Stimulated activated CD4-positive, alpha-beta T cell treated with anti-CD3 and anti-CD28 coated beads, Interleukin-1b, Interleukin-23, amount 100 ng/mL, for 48 hours (primary cell): ENCODE data around the gene ASAP3.

Source experiments
- DNase-seq: peaks from one replicate; pipeline ENCODE4 v3.0.0-alpha.2; 2020

Gene ASAP3

DNA sequence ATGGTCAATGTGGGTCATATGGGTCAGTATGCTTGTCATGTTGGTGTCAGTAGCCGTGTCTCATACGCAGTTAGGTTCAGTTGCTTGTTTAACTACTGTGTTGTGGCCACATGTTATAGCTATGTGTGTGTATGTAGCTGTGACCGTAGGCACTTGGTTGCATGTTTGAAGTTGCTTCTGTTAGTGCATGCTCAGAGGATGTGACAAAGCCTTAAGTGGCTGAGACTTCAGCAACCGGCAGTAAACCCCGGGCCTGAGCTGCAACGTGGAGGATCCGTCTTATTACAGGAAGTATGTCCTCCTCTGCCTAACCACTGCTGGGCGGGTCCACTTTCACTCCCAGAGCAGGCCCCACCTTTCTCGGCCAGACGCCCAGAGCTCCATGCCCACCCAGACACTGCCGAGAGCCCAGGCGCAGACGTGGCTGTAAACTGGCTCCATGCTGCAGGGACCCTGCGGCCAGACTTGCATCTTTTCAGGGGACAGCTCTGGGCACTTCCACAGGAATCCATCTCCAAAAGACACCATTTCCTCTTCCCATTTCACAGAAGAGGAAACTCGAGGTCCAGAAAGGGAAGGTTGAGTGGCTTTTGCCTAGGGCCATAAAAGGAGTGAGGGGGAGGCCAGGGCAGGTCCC lies 61.6 kb downstream of the ASAP3 start:
- peak; percentile 47 for DNase-seq

DNA sequence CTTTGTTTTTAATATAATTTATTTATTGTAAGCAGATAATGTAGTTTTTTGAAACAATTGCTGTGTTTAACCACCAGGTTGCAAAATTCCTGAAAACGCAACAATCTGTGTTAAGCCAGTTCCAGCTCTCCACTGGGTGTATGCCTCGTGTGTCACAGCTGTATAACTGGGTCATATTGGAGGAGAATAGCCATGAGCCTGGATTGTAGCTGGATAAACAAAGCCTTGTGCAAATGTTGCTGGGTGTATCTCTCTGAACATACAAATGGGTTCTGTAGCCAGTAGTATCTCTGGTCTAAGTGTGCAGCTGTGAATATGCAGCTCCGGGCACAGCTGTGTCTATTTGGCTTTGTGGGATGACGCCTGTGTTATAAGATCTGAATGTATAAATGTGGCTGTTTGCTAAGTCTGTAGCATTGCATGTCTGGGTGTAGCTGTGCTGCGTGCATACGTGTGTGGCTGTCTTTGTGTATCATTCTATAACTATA lies 62.2 kb downstream of the ASAP3 start:
- DNase-seq: no peak

DNA sequence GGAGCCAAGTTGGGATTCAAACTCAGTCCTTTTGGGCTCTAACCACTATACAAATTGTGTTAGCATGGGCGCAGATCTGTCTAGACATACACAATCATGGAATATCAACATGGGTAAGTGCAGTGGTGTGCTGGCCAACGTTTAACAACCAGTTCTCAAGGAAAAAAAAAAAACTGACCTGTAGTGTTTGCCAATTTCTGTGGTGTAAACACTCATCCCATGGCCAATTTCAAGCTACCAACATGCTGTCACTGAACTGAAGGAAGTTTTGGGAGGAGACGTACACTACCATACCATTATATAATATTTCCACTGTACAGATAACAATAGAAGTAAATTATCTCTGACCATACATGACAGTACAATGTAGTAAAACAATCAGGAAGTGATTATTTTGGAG lies 62.6 kb downstream of the ASAP3 start:
- DNase-seq: no peak

DNA sequence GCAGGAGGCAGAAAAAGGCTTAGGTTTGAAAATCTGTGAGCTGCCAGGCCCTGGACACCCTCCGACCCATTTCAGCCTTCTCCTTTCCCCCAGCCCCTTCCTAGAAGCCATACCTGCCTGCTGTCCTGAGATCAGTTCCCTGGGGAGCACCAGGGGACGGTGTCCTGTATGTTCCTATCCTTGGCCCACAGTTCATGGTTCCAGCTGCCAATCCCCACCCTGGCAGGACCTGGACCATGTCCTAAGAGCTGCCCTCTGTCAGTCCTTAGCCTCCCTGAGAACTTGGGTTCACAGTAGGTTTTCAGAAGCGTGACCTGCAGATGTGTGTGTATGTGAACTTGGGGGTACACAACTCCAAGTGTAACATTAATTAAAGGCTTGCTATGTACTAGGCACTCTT lies 63.2 kb downstream of the ASAP3 start:
- no peak for DNase-seq

DNA sequence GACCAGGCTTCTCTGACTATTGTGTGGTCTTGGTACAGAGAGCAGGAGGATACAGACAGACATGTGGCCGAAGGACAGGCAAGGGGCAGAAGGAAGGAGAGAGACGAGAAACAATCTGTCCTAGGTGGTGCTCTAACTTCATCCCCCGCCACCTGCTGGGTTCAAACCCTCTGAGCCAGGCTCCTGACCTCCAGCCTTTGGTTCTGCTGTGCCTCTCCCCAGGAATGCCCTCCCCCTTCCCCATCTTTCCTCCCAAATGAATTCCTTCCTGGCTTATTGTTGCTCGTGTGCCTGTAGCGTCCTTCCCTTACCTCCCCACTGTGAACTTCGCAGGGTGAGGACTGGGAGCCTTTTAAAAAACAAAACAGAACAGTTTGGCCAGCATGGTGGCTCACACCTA lies 64.8 kb downstream of the ASAP3 start:
- DNase-seq: no peak

DNA sequence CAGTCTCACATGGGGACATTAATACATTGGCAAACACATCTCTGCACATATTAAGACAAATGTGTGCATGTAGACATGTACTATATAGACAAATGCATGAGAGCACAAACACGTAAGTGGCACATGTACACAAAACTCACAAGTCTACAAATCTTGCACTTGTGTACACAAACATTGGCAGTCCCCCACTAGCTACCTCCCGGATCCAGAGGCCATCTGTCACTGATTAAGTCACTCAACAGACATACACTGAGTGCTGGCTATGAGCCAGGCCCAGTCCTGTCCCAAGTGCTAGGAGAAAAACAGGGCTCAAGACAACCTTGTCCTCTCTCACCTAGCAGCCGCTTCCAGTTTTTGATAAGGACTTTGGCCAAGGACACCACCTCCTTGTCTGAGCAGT lies 66.4 kb downstream of the ASAP3 start:
- DNase-seq: no peak

DNA sequence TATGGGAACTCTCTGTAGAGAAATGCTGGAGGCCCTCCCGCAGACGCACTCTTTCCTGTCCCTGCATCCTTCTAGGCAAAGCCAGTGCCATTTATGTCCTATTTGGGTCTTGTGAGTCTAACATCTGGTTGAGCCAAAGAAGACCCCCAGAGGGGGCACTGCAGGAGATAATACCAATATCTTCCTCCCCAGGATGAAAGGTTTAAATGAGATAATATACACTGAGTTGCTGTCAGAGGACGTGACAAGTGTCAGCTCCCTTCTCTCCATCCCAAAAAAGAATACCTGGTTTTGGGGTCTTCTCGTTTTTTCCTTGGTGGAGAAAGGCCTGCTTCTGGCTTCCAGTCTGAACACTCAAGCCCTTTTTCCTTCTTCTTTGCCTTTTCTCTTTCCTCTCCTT lies 67.0 kb downstream of the ASAP3 start:
- DNase-seq: no peak

DNA sequence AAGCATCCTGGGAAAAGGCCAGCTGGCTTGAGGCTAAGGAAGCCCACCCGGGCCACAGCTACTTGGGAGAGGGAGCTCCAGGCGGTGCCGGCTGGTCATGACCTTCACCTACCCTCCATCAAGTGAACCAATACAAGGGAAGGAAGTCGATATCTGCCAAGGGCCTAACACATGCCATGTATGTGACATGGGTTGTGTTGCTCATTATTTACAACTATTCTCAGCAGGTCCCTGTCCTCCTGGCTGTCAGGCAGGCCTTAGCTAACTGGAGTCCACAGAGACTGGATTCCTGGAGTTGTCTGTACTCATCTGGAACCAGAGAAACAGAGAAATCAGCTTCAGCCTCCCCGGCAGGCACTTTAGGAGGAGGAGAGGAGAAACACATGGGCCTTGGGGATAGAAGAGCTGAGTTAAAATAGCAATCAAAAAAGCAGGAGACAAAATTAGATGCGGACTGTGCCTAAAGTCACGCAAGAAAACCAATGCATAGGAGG lies 75.1 kb downstream of the ASAP3 start:
- no peak for DNase-seq

DNA sequence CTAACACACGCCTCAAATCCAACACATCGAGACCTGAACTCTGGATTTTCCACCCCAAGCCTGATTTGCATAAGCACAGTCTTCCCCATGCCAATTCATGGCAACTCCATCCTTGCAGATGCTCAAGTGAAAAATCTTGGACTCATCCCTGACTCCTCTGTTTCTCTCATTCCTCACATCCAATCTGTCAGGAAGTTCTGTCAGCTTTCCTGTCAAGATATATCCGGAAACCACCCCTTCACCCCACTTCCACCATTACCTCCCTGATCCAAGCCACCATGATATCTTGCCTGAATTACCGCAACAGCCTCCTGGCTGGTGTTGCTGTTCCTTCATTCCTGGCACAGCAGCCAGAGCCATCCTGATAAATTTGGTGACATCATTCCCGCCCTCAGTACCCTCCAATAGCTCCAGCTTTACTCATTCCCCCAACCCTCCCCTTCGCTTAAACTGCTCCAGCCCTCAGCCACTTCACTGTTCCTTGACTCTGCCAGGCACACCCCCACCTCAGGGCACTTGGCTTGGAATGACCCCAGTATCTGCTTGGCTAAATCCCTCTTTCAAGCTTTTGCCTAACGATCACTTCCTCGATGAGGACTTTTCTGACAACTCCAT lies 76.9 kb downstream of the ASAP3 start:
- DNase-seq: no peak

DNA sequence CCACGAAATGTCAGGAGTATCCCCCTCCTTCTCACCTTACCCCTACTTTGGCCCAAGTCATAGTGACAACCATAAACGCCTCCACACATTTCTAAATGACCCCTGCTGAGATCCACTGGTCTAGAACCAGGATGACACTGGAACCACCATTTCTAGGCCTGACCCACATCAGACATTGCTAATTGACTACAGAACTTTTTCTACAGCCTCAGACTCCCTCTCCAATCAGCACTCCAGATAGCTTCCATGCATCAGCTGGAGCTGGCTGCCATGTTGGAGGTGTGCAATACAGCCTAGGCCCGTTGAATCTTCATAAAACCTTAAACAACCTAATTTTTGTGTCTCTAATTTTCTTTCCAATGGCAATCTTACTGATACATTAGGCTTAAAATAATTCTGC lies 78.0 kb downstream of the ASAP3 start:
- DNase-seq: no peak

DNA sequence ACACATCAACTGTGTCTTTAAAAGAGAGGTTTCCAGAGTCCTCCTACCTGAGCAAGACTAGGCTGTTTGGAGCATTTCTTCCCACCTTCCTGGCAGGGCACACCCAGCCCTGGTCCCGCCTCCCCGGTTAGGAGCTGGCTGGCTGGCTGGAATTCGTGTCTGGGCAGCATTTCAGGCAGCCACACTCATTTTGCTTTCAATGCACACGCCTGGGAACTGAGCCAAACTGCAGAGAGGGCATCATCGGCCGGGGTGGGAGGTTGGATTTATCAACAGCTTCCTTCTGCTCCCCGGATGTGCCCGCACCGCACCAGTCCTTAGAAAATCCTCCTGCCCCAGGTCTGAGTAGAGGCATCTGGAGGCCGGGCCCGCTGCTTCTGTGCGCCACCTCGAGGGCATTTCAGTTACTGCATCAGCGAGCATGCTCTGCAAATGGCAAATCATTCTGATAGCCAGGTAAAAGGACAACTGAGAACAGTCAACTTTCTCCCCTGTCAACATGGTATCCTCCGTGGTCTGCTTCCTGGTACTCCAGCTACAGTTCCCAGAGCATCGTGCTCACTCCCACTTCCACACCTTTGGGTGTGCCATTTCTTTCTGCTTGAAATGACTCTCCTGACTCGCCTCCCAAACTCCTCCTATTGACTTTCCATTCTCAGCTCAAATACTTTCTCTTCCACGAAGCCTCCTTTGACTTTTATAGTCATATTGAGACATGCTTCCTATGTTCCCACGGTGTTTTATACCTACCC lies 80.1 kb downstream of the ASAP3 start:
- peak; percentile 86 for DNase-seq

DNA sequence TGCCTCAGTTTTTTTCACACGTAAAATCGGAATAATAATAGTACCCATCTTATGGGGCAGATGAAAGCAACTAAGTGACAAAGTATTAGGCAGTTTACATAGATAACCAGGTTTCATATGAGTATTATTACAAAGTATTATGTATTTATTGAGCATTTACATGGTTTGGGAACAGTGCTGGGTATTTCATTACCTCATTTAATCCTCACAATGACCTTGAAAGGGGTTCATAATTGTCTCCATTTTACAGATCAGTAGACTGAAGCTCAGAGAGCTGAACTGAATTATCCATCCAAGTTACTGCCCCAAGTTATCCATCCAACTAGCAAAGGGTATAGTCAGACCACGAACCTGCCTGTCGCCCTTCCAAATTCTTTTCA lies 80.6 kb downstream of the ASAP3 start:
- no peak for DNase-seq

DNA sequence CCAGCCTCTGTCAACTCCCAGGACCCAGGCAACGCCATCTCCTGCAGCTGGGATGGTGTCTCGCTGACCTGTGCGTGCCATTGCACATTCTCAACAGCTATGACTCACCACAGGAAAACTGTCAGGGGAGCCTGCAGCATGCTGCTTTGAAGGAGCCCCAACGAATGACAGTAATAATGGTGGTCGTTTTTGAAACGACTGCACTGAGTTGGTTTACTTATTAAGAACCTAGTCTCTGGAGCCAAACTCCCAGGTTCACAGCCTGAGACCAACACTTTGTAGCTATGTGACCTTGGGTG lies 81.0 kb downstream of the ASAP3 start:
- DNase-seq: no peak

DNA sequence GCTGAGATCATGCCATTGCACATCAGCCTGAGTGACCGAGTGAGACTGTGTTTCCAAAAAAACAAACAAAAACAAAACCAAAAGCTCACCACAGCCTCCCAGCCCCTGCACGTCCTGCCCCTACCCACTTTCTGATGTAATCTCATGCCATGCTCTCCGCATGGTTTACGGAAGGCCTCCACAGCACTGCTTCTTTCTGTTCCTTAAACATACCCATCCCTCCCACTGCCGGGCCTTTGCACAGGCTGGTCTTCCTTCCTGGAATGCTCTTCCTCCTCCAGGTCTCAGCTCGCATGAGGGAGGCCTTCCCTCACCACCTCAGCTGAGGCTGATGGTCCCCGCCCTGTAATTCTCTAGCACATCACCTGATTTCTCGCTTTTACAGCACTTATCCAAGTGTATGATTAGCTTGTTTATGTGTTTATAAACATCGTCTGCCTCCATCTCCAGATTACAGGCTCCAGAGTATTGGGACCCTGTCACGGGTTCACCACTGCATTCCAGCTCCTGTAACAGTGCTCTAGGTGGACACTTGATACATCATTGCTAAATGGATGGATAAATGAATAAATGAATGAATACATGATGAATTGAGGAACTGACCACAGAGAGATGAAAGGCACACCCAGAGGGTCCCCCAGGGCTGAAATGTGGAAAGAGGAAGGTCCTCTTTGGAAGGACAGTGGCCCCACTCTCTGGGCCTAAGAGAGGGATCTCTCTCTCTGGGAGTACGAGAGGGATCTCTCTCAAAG lies 81.5 kb downstream of the ASAP3 start:
- DNase-seq: no peak

DNA sequence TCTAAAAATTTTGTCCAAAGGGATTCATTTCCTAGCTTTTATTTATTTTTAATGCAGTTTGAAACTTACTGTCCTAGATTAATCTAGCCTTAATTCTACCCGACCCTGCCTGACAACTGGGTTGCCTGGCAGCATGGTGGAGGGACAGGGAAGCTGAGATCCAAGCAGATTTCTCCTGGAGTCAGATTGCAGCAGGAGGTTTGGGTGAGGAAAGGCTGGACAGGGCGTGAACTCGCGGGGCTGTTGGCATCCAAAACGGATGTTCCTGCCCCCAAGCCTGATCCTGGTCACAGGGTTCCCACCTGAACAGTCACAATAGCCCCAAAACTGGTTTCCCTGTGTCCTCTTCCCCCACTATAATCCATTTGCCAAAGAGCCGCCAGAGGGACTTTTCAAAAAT lies 82.7 kb downstream of the ASAP3 start:
- no peak for DNase-seq

DNA sequence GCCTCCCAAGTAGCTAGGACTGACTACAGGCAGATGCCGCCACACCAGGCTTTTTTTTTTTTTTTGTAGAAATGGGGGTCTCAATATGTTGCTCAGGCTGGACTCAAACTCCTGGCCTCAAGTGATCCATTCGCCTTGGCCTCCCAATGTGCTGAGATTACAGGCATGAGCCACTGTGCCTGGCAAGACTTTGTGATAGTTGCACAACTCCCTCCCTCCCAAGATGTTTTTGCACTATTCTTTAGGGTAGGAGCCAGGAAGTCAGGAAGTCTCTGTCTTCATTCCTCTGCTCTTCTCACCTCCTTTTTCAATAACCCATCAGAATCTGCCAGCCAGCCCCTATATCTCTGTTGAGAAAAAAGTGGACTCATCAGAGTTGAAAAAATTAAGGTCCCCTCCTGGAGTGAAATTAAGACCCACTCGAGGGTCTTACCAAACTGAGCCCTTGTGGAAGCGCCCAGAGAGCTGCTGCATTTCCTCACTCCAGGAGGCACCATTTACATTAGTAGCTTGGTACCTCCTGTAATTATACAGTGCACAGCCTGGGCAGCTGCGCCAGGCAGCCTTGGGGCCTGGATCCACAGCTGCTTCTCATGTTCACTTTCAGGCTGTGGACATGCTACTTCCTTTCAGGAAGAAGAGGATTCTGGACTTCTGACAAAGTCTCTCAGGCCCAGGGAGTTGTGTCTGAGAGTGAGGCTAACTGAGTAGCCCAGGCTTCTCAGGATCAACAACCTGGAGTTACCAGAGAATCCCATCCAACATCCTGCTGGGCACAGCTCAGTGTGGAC lies 83.5 kb downstream of the ASAP3 start:
- DNase-seq: no peak

DNA sequence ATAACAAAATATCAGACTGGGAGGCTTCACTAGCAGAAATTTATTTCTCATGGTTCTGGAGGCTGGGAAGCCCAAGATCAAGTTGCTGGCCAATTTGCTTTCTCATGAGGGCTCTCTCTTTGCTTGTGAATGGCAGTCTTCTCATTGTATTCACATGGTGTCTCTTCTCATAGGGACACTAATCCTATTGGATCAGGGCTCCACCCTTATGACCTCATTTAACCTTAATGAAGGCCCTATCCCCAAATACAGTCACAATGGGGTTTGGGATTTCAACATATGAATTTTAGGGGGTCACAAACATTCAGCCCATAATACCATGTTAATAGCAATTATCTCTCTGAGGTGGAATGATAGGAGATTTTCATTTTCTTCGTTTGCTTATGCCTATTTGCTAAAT lies 84.8 kb downstream of the ASAP3 start:
- DNase-seq: no peak

DNA sequence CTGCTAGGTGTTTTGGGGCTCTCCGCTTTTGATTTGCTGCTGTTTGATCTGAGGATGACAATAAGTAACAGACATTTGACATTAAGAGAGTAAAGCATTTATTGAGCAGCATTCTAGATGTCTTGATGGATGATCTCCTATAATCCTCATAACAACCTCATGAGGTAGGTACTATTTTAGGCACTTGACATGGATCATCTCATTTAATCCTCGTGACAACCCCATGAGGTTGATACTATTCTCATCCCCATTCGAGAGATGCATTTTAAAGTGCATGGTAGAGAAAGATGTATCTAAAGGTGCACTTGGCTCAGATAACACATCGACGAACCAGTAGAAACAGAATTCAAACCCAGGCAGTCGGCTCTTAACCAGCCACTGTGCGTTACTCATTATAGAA lies 86.1 kb downstream of the ASAP3 start:
- DNase-seq: no peak

DNA sequence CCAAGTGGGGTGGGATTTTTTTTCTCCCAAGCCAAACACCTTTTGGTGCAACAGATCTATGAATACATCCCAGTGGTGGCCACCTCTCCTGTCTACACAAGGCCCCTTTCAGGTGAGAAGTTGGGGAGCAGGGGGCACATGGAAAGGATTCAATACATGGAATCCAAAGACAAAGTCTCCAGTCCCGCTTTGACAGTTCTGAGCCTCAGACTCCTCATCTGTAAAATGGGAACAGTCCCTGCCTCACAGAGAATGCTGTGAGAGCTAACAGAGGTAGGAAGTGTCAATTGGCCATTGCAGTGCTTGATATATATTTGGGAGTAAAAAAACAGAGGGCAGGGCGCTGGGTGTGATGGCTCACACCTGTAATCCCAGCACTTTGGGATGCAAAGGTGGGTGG lies 87.6 kb downstream of the ASAP3 start:
- no peak for DNase-seq

DNA sequence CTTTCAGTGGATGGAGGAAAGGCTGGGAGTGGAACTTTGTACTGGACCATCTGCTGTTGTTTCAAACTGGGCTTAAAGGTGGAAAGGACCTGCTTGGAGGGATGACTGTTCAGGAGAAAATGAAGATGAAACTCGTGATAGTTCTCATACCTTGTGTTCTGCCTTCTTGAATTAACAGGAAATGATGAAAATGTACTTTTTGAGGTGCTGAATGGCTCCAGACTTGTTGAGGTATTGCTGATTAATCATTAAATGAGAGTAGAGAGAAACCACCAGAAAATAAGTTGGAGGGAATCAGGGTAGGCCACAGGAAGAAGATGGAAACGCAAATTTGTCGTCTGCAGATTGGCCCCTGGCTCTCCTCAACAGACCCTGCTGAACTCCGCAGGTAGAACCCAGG lies 88.1 kb downstream of the ASAP3 start:
- DNase-seq: no peak

DNA sequence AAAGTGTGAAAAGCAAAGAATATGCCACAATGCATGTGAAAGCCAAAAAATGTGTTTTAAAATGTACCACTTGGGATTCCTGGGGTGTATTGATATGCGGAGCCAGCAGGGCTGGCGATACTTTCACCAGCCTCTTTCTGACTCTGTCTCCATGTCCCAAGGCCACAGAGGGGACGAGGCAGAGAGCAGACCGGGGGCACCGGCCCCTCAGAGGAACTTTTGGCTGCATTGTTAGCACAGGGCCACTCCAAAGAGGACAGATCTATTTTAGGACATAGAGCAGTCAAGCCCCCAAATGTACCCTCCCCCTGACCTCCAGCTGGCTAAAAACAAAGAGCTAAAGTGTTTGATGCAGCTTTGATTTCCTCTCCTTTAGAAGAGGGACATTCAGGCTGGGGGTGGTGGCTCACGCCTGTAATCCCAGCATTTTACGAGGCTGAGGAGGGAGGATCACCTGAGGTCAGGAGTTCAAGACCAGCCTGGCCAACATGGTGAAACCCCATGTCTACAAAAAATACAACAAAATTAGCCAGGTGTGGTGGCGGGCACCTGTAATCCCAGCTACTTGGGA lies 88.7 kb downstream of the ASAP3 start:
- DNase-seq: no peak

DNA sequence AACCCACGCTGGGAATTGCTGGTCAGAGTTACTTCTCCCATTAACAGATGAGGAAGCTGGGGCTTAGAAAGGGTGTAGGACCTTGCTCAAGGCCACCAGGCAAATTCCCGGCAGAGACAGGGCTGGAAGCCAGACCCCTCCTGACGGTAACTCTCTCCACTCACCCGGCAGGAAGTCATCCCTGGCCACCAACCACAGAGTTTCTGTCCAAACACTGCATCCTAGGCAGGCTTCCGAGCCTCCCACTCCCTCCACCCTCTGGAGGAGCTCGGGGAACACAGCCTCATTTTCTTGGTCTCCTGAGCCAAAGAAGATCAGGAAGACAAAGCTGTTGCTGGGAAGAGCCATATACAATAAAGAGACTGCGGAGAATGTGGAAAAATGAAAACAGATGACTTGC lies 89.3 kb downstream of the ASAP3 start:
- DNase-seq: no peak

DNA sequence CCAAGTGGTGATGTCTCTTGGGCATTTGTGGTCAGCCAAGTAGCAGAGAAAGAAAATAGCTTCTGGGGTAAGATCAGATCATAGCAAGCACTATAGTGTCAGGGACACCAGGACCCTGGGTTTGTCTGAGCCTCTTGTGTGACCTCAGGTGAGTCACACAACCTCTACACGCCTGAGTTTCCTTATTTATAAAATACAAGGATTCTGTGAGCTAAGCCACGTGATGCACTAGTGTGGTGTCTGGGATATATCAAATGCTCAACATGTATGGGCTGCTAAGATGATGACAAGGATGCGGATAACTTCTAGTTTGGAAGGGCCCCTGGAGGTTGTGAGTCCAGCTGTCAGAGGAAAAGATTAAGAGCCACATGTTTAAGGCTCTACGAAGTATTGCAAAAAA lies 89.8 kb downstream of the ASAP3 start:
- DNase-seq: no peak
